Mucosa of descending colon (tissue), 3 donors: ENCODE data around the gene GLI3. TPM values are rescaled to one million over a fixed set of nuclear protein-coding genes. Genes with fewer than 3 reads are reported as not detected.

Experiments
- ATAC-seq: fragments of 200-7000 bp; cut with Tn5 transposase; one replicate; pipeline ENCODE4 v1.9.1; 2020; ENCODE audit warnings: mild to moderate bottlenecking, moderate library complexity
- DNase-seq, 3 donors: peaks; one replicate each; pipeline ENCODE4 v3.0.0-alpha.2; 2020
- H3K36me3 ChIP-seq: fragments of 200-600 bp; one replicate; pipeline ENCODE4 v1.8.0; 2021; ENCODE audit warnings: low read depth, mild to moderate bottlenecking
- H3K4me1 ChIP-seq: fragments of 200-600 bp; one replicate; pipeline ENCODE4 v1.8.0; 2021; ENCODE audit warnings: low read depth, mild to moderate bottlenecking
- H3K4me3 ChIP-seq: fragments of 200-600 bp; one replicate; pipeline ENCODE4 v1.8.0; 2021; ENCODE audit warnings: mild to moderate bottlenecking
- H3K9me3 ChIP-seq: fragments of 200-600 bp; one replicate; pipeline ENCODE4 v1.8.0; 2021; ENCODE audit warnings: mild to moderate bottlenecking
- CTCF ChIP-seq: fragments of 200-600 bp; IDR thresholded peaks from one replicate; pipeline ENCODE4 v1.8.0; 2022; ENCODE audit warnings: antibody characterized with exemption, mild to moderate bottlenecking
- intact Hi-C, 2 donors: fragments of 100-400 bp; cut with DNase I in 1 of 2; cut with micrococcal nuclease in 1 of 2; formaldehyde crosslinking; loops; one replicate each; pipeline versions ENCODE4 v1.11.0 to v1.11.1; 2022; cut with DNase I, micrococcal nuclease
- total RNA-seq, 3 donors: library from RNA; stranded (reverse); fragmentation: NEBNext Ultra II Directional in 2 of 3; extraction: Animal tissue kit (Norgen Biotek cat#: 25700) in 2 of 3; gene quantifications; one replicate each; pipeline versions ENCODE4 v1.2.1 to v1.2.4, GENCODE V29; 2021 to 2023
- donor health status: DM: no; HTN: no; CAD: no; lungs with moderate emphysema.
- donor health status: DM: no; HTN: no; CAD: no.
- donor health status: DM: no; HTN: yes; CAD: no.

GLI3 gene
- total RNA-seq, 3 donors from 2014 or later, result 3.0 to 56.3 (median 8.8) TPM

GRCh38 chr7:42194238-42194637, 42.8 kb downstream of the GLI3 start:
- Histone ChIP-seq H3K9me3 (no peaks in the 10 kb centered on the region), H3K4me1 (peaks cover 3% of the 10 kb centered on the region), H3K4me3 (no peak overlapping the region), H3K36me3 (no peaks in the 10 kb centered on the region)
- intact Hi-C loops, result no loop called here
- TF ChIP-seq CTCF, result no peak
- DNase-seq (no peak), ATAC-seq (no peak)

- Histone ChIP-seq H3K9me3 (no peaks in the 10 kb centered on the region), H3K4me3 (no peak overlapping the region), H3K4me1 (peaks cover 3% of the 10 kb centered on the region), H3K36me3 (no peaks in the 10 kb centered on the region)
- intact Hi-C loops, result no loop called here
- no peak for TF ChIP-seq CTCF
- DNase-seq, result no peak
- no peak for ATAC-seq
Observed at GRCh38 chr7:42193471-42194129, 43.4 kb downstream of the GLI3 start.

GRCh38 chr7:42192851-42193461, 44.1 kb downstream of the GLI3 start:
- no peaks in the 10 kb centered on the region for H3K9me3 ChIP-seq
- H3K4me3 ChIP-seq, result no peak overlapping the region
- intact Hi-C loops, result no loop called here
- H3K36me3 ChIP-seq, result no peaks in the 10 kb centered on the region
- peaks cover 3% of the 10 kb centered on the region for H3K4me1 ChIP-seq
- ATAC-seq, result no peak
- DNase-seq, result no peak
- no peak for TF ChIP-seq CTCF

- DNase-seq, result no peak
- ATAC-seq, result no peak
- H3K4me3 ChIP-seq, result no peak overlapping the region
- H3K9me3 ChIP-seq, result no peaks in the 10 kb centered on the region
- intact Hi-C loops, result no loop called here
- no peak for TF ChIP-seq CTCF
- peaks cover 3% of the 10 kb centered on the region for H3K4me1 ChIP-seq
- H3K36me3 ChIP-seq, result no peaks in the 10 kb centered on the region
Observed at GRCh38 chr7:42192066-42192465, 44.9 kb downstream of the GLI3 start.

GRCh38 chr7:42189535-42189934, 47.5 kb downstream of the GLI3 start:
- TF ChIP-seq CTCF, result no peak
- H3K4me1 ChIP-seq, result peaks cover 3% of the 10 kb centered on the region
- no peaks in the 10 kb centered on the region for H3K36me3 ChIP-seq
- no peaks in the 10 kb centered on the region for H3K9me3 ChIP-seq
- H3K4me3 ChIP-seq, result no peak overlapping the region
- DNase-seq, result no peak
- intact Hi-C loops, result no loop called here
- no peak for ATAC-seq
